Activated CD4-positive, alpha-beta T cell treated with anti-CD3 and anti-CD28 coated beads, Interleukin-2, amount 50 U/mL, for 1 hour (primary cell): ENCODE results near the gene HECW1.
"Not testable (repeated sequence)": the region's sequence is repeated elsewhere in the genome, so short reads cannot be mapped to it uniquely, and the experiment has no call there.

Experiments
- DNase-seq: peaks from one replicate; pipeline ENCODE4 v3.0.0-alpha.2; 2020

Gene HECW1

DNA sequence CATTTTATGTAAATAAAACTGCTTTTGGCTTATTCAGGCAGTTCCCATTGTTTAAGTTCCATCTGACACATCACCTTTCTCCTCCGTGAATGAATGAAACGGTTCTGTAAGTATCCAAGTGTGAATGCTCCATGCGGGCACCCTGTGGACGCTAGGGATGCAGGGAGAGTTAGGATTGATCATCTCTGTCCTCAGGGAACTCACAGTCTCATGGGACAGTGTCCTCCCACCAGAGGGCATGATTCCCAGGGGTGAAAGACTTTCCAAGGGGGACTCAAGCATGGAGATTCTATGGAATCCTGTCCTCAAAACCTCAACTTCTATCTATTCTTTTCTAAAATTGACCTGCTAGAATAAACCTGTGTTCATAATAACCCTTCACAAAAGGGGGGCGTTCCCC lies 98.8 kb downstream of the HECW1 start:
- DNase-seq = no peak

DNA sequence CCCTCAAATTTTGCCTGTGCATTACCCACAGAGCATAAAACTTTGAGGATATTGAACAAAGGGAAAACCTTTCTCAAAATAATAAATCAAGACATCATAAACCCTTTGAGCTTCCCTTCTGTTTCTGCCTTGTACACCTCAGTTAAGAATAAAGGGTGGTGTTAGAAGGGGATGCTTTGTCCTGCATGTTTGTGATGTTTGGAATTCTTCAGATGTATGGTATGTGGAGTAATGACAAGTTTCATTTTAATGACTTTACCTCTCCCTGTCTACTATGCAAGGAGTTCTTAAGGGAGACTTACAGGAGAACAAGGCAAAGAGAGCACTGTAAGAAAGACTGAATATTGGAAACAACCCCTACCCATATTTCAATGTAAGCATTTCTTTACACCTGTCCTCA lies 99.2 kb downstream of the HECW1 start:
- no peak for DNase-seq

DNA sequence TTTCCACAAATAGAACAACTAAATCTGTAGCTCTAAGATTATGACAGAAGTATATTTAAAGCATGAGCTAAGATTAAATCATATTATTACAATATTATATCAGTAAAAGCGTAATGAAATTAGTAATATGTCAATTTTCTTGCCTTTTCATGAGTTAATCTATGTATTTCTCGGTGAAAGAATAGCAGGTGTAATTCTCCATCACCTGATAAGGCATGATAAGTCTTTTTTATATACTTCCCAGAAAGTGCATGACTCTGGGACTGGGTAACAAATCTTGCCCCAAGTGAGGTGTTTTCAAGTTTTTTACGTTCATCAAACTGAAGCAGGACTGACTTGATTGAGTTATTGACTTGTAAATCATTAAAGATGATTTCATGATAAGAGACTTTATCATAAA lies 100.5 kb downstream of the HECW1 start:
- no peak for DNase-seq

DNA sequence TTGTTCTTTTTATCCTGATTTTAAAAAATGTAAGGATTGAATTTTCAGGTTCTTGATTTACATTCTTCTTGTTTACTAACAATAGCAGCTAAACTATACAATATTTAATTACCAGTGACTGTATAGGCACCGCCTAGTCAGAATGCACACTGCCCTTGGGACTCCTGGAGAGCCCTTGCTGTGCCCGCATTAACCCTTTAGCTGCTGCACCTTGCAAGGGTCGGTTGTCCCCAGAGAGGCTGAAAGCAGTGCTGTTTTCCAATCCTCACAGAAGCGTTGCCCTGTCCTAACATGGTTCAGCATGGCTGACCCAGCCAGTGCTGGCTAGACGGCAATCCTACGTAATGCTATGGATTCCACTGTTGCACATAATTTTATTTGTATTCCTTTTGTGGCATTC lies 102.6 kb downstream of the HECW1 start:
- DNase-seq = no peak

DNA sequence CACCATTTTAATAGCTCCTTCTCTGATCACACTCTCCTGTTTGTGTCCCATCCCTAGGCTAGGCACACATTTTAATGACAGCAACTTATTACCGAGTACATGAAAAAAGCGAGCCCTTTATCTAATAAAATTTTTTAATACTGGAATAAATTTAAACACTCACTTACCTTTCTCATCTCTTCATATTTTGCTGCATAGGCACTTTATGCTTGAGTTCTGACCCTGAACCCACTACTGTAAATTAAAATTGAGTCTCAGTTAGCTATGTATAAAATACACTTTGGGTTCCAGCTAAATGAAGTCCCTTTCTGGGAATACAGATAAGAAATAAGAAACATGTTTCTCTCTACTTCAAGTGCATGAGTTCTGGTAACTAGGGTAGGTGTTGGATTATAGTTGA lies 104.6 kb downstream of the HECW1 start:
- no peak for DNase-seq

DNA sequence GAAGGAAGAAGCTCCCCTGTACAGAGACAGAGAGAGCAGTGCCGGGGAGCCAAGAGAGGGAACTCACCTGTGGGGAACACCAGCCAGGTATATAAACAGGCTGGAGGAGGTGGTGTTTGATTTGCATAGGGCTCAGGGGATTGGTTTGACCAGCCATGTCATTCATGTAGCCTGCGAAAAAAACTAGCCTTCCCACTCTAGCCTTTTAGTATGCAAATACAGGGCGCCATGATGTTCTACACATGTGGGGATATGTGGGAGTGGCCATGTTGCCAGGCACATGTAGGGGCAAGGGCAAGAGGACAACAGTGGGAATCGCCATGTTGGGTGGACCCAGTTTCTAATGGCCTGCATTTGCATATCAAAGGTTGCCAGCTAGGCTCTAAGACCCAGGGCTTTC lies 106.5 kb downstream of the HECW1 start:
- not testable (repeated sequence) for DNase-seq

DNA sequence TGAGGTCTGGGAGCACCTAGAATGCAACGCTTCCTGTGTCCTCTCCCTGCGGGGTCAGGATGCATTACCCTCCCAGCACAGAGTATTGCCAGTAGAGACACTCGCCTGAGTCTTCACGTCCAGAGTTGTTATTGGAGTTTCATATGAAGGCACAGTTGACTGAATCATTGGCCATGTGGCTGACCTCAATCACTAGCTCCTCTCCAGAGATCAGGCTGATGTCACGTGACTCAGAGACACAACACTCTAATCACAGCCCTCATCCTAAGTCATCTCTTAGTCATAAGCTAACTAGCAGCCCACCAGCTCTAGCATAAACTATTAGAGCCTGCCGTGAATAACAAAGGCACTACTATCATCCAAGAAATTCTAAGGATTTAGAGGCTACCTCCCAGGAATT lies 107.8 kb downstream of the HECW1 start:
- DNase-seq = no peak

DNA sequence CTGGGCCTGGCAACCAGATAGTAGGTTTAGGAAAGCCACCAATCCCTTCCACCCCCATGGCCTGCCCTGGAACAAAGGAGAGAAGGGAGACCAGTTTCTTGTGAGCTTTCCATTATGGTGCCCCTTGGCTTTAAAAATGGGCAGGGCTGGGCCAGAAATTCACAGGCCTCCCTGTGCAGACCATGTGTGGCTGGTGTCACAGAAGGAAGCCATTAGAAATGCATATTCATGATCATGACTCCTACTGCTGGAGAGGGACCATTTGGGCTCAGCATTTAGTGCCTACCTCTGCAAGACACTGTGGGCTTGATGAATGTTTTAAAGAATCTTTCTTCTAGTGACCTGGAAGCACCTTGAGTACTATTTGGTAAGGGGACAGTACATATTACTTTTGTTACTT lies 108.3 kb downstream of the HECW1 start:
- DNase-seq = no peak

DNA sequence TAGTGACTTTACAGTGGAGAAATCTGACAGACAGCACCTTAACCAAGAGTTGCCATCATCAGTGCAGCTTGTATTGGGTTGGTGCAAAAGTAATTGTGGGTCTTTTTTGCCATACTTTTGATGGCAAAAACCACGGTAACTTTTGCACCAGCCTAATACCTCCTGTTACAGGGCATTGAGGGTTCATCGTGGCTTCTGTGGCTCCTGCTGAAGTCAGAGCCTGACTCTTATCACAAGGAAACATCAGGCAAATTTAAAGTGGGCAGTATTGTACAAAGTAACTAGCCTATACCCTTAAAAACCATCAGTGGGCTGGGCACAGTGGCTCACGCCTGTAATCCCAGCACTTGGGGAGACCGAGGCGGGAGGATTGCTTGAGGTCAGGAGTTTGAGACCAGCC lies 117.4 kb downstream of the HECW1 start:
- no peak for DNase-seq

DNA sequence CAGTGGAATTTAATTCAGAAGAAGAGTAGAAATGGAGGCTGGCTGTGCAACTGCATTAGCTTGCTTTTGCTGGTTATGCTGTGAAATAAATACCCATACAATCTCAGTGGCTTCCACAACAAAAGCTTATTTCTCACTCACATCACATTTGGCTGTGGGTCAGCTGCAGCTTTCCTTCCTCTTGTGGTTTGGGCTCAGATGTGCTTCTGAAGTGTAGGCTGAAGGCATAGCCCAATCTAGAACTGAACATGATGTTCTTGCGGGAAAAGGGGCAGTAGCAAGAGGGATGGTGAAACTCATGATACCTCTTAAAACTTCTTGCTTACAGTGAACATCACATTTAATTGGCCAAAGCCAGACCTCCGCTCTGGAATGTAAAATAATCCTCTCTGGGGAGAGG lies 119.9 kb downstream of the HECW1 start:
- DNase-seq = no peak

DNA sequence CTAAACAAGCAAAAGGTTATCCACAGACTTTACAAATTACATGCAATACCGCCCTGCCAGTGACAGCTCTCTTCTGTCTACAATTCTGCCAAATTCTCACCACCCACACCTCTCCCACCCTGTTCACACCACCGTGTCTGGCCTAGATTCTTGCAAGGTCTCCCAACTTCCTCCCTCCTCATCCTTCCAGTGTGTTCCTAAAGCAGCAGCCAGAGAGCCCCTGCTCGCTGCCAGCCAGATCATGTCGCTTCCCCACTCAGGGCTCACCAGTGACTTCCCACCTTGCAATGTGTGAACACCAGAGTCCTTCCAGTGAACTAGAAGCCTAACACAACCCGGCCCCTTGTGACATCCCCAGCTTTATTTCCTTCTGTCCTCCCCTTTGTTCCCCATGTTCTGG lies 121.6 kb downstream of the HECW1 start:
- no peak for DNase-seq

DNA sequence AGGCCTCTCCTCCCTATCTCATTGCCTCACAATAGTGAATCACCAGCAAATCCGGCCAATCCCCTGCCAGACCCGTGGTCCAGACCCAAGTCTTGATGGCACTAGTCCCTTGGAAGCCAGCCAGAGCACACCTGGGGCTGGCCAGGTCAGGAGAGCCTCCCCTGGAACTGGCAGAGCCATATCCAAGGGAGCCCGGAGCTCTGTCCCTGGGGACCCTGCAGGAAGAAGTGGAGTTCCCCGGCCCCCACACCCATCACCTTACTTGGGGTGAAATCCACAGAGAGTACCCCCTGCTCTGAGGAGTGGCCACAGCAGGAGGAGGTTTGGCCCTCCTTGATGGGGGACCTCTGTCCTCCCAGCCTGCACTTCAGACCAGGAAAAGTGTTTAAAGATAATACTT lies 122.5 kb downstream of the HECW1 start:
- DNase-seq = no peak

DNA sequence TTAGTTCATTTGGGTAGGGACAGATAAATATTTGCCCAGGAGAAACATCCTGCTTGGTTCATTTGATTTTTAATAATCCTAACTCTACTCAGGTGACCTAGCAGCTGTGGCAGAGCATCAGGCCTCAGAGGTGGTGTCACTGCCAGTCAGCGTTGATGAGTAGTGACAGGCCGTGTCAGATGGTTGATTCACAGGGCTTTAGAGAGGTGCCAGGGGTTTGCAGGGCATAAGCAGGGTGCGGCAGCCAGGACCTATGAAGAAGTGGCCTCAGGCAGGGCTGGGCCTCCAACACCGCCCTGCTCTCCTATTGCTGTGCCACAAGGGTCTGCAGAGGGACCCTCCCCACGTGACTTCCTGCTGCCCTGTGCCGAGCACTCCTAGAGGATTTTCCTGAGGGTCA lies 128.1 kb downstream of the HECW1 start:
- DNase-seq = no peak

DNA sequence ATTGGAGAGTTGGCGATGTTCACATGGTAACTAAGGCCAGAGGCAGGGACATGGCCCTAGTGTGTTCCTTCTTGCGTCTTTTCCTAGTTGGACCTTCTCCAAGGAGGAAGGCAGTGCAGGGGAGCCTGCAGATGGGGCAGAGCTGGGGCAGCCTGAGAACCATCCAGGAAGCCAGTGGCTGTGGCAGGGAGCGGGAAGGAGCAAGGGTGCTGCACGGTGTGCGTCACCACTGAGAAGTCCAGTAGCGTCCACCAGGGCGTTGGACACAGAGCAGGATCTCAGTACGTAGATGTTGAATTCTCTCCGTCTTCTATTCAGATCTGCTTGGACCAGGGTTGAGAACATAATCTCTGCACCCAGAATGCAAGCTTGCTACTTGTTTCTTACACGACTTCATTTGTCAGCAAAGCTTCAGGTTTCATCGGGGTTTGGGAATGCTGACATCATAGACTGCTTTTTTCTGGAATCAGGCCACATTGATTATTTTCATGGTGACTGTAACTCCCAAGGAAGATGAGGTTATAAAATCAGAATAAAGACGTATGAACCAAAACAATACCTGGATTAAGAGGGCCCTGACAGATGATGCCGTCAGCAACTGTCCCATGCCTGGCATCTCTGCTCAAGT lies 130.3 kb downstream of the HECW1 start:
- no peak for DNase-seq

DNA sequence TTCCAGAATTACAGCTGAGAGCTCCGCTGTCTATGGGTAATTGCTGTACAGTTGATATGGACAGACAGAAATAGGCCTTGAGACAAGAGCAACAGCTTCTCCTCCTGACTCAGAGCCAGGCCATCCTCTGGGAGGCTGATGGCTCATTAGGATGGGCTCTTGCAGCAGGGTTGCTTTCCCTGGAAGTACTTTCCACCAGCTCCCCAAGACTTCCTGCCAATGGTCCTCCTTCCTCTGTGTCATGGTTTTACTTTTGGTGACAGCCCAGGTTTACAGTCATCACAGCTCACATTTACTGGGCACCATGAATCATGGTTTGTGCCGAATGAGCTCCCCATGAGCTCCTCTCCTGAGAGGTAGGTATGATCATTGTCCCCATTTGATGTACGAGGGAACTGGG lies 131.8 kb downstream of the HECW1 start:
- DNase-seq = no peak

DNA sequence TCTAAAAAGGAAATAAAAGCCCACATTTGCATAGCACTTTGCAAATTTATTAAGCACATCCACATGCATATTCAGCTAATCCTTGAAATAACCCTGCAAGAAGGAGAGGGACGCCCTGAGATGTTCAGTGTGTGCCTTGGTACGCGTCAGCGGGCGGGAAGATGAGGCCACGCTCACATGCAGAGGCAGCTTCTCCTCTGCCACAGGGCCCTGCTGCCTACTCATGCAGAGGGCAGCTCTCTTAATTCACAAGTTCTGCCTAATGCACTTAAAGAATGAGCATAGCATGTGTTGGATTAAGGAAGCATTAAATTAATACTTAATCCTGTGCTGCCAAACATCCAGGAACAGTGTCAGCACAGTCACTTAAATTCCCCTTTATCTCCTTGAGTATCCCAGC lies 132.3 kb downstream of the HECW1 start:
- no peak for DNase-seq

DNA sequence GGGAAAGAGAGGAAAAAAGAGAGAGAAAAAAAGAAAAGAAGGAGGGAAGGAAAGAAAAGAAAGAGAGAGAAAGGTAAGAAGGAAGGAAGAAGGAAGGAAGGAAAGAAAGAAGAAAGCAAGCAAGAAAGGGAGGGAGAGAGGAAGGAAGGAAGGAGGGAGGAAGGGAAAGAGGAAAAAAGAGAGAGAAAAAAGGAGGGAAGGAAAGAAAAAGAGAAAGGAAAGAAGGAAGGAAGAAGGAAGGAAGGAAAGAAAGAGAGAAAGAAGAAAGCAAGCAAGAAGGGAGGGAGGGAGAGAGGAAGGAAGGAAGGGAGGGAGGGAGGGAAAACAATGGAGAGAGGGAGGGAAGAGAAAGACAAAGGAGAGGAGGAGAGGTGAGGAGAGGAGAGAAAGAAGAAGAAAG lies 135.3 kb downstream of the HECW1 start:
- DNase-seq = no peak

DNA sequence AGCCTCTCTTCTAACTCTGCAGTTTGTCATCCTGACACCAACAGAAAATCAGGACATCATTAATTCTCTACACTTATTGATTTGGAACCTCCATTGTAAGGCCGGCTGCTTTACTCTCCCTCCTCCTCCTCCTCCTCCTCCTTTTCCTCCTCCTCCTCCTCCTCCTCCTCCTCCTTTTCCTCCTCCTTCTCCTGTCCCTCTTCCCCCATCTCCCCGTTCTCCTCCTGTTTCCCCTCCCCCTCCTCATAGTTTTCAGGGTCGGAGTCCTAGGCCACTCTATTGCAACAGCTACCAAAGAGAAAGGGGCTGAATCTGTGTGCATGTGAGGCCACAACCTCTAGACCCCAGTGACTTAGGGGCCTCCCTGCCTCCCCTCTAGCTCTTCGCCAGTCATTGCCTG lies 136.1 kb downstream of the HECW1 start:
- DNase-seq = no peak

DNA sequence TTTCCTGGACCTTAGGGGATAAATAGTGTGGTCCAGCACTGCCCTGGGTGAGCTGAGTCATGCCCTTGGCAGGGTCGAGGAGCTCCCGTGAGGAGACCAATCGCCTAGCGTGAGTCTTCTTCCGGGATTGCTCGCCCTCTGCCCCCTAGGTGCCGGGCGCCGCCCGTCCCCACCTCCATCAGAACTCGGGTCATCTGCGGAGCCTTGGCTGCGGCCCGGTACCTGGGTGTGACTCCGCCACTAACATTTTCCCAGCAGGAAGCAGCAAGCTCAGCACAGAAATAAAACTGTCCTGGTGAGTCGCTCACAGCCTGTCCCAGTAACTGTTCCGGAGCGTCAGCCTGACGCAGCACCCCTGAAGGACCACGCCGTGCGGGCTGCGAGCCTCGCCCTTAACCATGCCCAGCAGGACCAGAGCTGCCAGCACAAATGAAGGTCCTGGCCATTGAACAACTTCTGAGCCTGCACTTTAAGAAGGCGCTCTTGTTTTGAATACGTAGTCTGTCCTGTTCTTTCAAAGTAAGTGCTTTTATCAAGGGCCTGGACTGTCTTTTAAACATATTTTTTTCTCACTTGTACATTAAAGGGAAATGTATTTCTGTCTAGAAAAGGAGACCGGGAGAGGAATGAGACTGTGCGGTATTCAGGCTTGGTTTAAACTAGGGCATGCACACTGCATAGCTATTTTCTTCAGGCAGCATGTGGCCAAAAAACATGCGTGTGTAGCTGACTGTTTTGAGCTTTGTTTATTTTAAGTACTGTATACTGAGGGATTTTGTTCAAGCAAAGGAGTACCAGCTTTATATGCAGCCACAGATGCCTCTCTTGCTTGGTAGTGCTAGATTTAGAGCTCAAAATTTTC lies 136.7 kb downstream of the HECW1 start:
- no peak for DNase-seq

DNA sequence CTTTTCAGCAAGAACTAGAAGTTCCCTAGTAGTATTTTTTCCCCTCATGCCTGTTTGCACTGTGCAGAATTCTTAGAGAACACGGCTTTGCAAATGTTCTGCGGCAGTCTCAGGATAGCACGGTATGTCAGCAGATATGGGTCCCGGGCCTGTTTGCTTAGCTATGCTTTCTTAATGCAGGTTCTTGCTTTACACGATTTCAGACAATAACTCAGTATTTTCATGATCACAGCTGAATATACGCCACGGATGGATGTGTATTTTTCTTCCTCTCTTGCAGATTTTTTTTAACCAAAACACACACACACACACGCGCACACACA lies 137.3 kb downstream of the HECW1 start:
- DNase-seq = no peak

DNA sequence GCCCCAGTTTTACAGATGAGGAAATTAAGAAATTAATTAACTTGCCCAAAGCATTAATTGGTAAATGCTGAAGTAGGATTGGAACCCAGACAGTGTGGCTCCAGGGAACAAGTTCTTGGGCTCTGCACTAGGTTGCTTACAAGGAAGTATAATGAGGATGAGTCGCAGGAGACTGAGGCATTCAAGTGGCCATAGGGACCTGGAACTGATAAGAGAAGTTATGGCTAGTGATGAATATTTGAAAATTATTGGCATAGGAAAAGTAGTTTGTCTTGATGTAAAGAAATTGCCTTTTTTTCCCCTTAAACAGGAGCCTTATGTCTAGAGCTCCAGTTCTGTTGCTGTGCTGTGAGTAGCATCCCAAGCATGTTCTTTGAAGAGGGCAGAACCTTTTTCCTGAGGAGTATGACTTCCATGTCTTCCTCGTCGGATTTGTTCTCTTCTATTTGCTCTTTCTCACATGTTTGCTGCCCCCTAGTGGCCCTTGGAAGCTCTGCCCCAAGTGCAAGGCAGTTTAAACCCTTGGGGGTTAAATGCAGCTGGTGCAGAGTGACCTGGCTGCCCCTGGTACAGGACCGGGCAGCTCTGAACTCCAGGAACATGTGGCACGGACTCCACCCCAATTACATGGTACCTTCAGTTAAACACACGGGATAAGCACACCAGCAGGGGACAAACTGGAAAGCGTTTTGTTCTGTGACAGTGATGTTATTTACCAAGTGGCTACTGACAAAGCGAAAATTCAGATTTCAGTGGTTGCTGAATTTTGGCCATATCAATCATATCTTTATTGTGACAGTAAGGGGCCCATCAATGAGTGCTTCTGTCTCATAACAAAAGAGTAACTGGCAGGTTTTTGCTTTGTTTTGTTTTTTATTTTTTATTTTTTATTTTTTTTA lies 148.8 kb downstream of the HECW1 start:
- DNase-seq = peak; percentile 49

DNA sequence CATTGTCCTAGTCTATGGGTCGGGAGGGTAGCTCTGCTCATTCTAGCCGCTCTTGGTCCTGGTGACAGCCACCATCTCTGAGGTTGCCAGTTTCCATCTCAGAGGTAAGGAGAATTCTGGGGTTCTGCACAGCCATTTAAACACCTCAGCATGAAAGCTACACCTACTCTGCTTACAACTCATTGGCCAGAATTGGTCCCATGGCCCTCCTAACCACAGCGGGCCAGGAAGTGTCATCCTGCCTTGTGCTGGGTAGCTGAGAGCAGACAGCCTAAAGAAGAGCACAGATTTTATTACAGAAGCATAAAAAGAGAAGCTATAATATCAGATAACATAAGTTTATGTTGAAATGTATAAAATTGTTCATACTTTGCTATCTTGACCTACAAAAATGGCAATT lies 152.7 kb downstream of the HECW1 start:
- DNase-seq = no peak

DNA sequence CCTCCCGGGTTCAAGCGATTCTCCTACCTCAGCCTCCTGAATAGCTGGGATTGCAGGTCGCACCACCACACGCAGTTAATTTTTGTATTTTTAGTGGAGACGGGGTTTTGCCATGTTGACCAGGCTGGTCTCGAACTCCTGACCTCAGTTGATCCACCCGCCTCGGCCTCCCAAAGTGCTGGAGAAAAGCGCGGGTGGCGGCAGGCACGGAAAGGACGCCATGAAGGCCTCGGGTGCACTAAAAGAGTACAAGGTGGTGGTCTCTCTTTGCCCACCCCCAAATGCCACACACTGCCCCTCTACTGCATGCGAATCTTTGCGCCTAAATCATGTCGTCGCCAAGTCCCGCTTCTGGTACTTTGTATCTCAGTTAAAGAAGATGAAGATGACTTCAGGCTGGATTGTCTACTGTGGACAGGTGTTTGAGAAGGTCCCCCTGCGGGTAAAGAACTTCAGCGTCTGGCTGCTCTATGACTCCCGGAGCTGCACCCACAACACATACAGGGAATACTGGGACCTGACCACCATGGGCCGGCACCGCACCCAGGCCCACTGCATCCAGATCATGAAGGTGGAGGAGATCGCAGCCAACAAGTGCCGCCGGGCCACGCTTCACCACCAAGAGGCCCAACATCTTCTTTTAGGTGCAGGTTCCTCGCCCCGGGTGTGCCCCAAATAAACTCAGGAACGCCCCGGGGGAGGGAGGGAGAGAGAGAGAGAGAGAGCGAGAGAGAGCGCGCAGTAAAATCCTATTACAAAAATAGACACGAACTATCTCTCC lies 161.7 kb downstream of the HECW1 start:
- DNase-seq = no peak
